HUES64 (cell line): ENCODE data around the gene DCLK1.

Experiments used
- H3K27ac ChIP-seq: 2 replicates; pipeline ENCODE4 v1.7.0; 2013; ENCODE audit warnings: low read depth, low read length, inconsistent platforms
- H3K27me3 ChIP-seq: 2 replicates; pipeline ENCODE4 v1.6.1; 2013; ENCODE audit warnings: mild to moderate bottlenecking, low read length; ENCODE audit not compliant: insufficient read depth
- H3K36me3 ChIP-seq: 2 replicates; pipeline ENCODE4 v1.6.1; 2013; ENCODE audit warnings: mild to moderate bottlenecking, low read length; ENCODE audit not compliant: insufficient read depth
- H3K4me1 ChIP-seq: 2 replicates; pipeline ENCODE4 v1.6.1; 2013; ENCODE audit warnings: mild to moderate bottlenecking, low read length, moderate library complexity; ENCODE audit not compliant: insufficient read depth
- H3K4me3 ChIP-seq: 2 replicates; pipeline ENCODE4 v1.5.1; 2013; ENCODE audit warnings: mild to moderate bottlenecking, low read length, moderate library complexity
- H3K9ac ChIP-seq: 2 replicates; pipeline ENCODE4 v1.6.1; 2013; ENCODE audit warnings: mild to moderate bottlenecking, low read depth, low read length
- H3K9me3 ChIP-seq: 2 replicates; pipeline ENCODE4 v1.6.1; 2013; ENCODE audit warnings: low read depth, low read length; ENCODE audit not compliant: insufficient read depth
- WGBS: fragments of 150-250, 120-280 bp; methylation state at CpG from one replicate; pipeline ENCODE4 v1.1.7; 2013; ENCODE audit warnings: missing lambda C conversion rate; 5-methylcytosine and 5-hydroxymethylcytosine counted together

The DCLK1 gene

GRCh38 chr13:35964863-35965180 is 166.4 kb downstream of the DCLK1 start:
- Histone ChIP-seq H3K9ac (no peak overlapping the region), H3K9me3 (peaks cover 14% of the 10 kb centered on the region), H3K27me3 (no peaks in the 10 kb centered on the region), H3K36me3 (no peaks in the 10 kb centered on the region), H3K27ac (no peak overlapping the region), H3K4me3 (no peak overlapping the region), H3K4me1 (no peaks in the 10 kb centered on the region)
- WGBS, result 87% methylated on average over 4 of the region's 4 CpGs

DNA sequence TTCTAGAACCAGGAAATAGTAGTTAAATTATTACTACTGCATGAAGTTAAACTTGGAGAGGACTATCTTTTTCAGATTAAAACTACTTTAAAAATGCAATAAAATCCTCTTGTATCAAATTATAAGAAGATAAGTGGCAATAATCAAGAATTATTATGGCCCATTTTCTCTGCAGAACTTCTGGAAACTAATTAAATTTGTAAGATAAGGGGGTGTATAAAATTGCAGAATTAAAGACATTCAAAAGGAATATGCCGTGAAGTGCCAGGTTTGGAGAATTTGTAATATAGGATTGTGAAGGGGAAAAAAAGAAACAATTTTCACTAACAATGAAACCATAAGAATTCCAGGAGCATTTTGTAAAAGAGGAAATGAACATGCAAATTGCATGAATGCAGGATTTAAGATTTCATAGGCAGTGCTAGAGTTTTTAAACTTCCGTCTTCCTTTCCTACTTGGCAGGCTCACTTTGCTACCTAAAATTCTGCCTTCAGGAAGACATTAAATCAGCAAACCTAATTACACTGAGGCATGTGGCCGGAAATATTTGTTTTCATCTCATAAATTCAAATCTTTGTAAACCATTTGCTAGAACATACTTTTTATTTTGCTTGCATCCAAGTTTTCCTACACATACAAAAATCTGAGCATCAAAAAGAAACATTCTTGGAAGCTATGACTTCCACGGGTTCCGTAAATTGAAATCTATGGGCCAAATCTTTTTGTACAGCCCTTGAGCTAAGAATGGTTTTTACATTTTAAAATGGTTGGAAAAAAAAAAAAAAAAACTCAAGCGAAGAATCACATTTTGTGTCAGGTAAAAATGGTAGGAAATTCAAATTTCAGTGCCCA is 166.9 kb downstream of the DCLK1 start:
- Histone ChIP-seq H3K27me3 (no peaks in the 10 kb centered on the region), H3K4me3 (no peak overlapping the region), H3K4me1 (no peaks in the 10 kb centered on the region), H3K9me3 (peaks cover 12% of the 10 kb centered on the region), H3K36me3 (no peaks in the 10 kb centered on the region), H3K9ac (no peak overlapping the region), H3K27ac (no peak overlapping the region)
- WGBS, result 96% methylated on average over 6 of the region's 6 CpGs

GRCh38 chr13:35961461-35962220 is 169.5 kb downstream of the DCLK1 start:
- Histone ChIP-seq H3K4me1 (no peaks in the 10 kb centered on the region), H3K27ac (no peak overlapping the region), H3K27me3 (no peaks in the 10 kb centered on the region), H3K9me3 (no peaks in the 10 kb centered on the region), H3K36me3 (no peaks in the 10 kb centered on the region), H3K9ac (no peak overlapping the region), H3K4me3 (no peak overlapping the region)
- 94% methylated on average over 4 of the region's 5 CpGs for WGBS

GRCh38 chr13:35961002-35961401 is 170.2 kb downstream of the DCLK1 start:
- Histone ChIP-seq H3K4me1 (no peaks in the 10 kb centered on the region), H3K27ac (no peak overlapping the region)

GRCh38 chr13:35957996-35958395 is 173.2 kb downstream of the DCLK1 start:
- Histone ChIP-seq H3K9ac (no peak overlapping the region), H3K27me3 (no peaks in the 10 kb centered on the region), H3K4me1 (0 out of 2 replicates have a peak, but pooled peaks cover 4% of the 10 kb centered on the region), H3K36me3 (no peaks in the 10 kb centered on the region), H3K4me3 (no peak overlapping the region), H3K9me3 (no peaks in the 10 kb centered on the region), H3K27ac (no peak overlapping the region)
- 91% methylated on average over 2 of the region's 2 CpGs for WGBS

More at GRCh38 chr13:35961002-35961401, 170.2 kb downstream of the DCLK1 start:
- H3K4me3 ChIP-seq, result no peak overlapping the region
- H3K9ac ChIP-seq, result no peak overlapping the region
- no peaks in the 10 kb centered on the region for H3K27me3 ChIP-seq
- no peaks in the 10 kb centered on the region for H3K9me3 ChIP-seq
- no peaks in the 10 kb centered on the region for H3K36me3 ChIP-seq

DNA sequence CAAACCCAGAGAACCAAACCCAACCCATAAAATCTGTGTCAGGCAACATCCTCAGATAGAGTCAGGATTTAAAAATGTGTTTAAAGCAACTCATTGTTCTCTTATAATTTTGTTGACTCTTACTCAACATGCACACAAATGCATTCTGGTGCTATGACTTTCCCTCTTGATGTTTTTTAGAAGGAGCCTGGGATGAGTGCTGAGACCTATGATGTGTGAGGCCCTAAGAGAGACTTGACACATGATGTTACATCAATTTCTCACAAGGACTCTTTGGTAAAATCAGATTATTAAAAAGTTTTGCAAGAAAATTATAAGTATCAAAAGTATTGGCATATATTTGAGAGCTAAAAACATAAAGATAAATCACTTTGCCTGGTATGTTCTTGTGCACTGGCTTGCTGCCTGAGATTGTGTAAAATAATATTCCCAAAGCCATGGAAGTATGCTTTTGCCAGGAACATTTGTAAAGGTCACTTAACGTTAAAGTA is 173.9 kb downstream of the DCLK1 start:
- H3K4me1 ChIP-seq, result 0 out of 2 replicates have a peak, but pooled peaks cover 4% of the 10 kb centered on the region
- WGBS, result no CpG with 5 or more reads among the region's 1 CpG
- no peaks in the 10 kb centered on the region for H3K27me3 ChIP-seq
- no peak overlapping the region for H3K4me3 ChIP-seq
- H3K9ac ChIP-seq, result no peak overlapping the region
- no peak overlapping the region for H3K27ac ChIP-seq
- H3K9me3 ChIP-seq, result no peaks in the 10 kb centered on the region
- H3K36me3 ChIP-seq, result no peaks in the 10 kb centered on the region

DNA sequence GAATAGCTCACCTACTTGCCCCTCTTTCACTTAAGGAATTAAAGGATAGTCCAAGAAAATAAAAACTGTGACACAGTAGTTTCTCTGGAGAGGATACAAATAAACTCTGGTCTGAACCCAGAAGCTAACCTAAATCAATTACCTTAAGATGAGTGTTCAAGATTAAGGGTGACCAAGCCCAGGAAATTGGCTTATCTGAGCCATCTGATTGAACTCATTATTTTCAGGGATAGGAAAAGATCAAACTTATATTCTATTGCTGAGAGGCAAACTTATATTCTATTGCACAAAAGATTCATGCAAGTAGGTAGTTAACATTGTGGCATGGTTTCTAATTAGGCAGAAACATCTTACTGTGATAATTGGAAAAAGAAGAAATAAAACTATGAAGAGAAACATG is 175.1 kb downstream of the DCLK1 start:
- Histone ChIP-seq H3K36me3 (no peaks in the 10 kb centered on the region), H3K4me1 (0 out of 2 replicates have a peak, but pooled peaks cover 4% of the 10 kb centered on the region), H3K9me3 (no peaks in the 10 kb centered on the region), H3K9ac (no peak overlapping the region), H3K27me3 (no peaks in the 10 kb centered on the region), H3K27ac (no peak overlapping the region), H3K4me3 (no peak overlapping the region)

DNA sequence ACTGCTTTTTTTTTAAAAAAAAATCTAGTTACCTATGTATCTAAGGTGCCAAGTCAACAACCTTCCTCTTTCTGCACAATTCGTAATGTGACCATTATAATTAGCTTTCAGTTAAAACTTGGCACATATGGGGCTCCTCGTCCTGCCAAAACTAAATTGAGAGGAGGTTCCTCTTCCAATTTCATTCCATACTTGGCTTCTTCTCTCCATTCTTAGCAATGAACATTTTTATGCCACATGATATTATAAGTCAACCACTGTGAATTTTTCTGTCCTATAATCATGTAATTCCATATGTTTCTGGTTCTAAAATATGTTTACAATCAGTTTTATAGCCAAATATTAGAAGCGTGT is 177.0 kb downstream of the DCLK1 start:
- Histone ChIP-seq H3K4me1 (0 out of 2 replicates have a peak, but pooled peaks cover 4% of the 10 kb centered on the region), H3K27me3 (no peaks in the 10 kb centered on the region), H3K27ac (no peak overlapping the region), H3K36me3 (no peaks in the 10 kb centered on the region), H3K9me3 (no peaks in the 10 kb centered on the region), H3K4me3 (no peak overlapping the region), H3K9ac (no peak overlapping the region)
- 70% methylated on average over 2 of the region's 3 CpGs for WGBS

DNA sequence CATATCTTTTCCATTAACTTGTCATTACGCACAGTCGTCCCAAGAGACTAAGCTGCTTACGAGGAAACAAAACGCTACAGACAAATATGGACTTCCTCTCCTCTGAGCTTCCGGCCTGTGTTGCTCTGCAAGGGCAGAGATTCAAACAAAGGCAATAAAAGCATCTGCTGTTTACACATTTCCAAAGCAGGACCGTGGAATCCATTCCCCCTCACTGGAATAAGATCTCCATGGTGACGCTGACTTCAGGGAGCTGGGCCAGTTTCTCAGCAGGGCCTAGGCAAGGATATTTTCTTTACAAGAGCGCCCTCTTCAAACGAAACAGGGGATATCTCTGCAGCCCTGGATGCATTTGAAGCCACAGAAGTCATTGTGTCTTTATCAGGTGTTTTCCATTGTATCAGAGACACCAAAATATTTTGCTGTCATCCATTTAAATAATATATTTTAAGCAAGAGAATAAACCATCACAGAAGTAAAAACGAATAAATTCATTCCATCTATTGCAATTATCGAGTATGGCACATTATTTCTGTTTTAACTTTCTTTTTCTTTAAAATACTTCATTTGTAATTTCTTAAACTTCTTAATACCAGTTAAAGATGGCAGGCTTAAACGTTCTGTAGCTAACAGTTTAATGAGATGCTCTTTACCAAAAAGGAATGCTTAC is 177.5 kb downstream of the DCLK1 start:
- Histone ChIP-seq H3K9me3 (no peaks in the 10 kb centered on the region), H3K36me3 (no peaks in the 10 kb centered on the region), H3K4me1 (0 out of 2 replicates have a peak, but pooled peaks cover 4% of the 10 kb centered on the region), H3K4me3 (no peak overlapping the region), H3K27ac (no peak overlapping the region), H3K27me3 (no peaks in the 10 kb centered on the region), H3K9ac (no peak overlapping the region)
- WGBS, result 35% methylated on average over 11 of the region's 12 CpGs

DNA sequence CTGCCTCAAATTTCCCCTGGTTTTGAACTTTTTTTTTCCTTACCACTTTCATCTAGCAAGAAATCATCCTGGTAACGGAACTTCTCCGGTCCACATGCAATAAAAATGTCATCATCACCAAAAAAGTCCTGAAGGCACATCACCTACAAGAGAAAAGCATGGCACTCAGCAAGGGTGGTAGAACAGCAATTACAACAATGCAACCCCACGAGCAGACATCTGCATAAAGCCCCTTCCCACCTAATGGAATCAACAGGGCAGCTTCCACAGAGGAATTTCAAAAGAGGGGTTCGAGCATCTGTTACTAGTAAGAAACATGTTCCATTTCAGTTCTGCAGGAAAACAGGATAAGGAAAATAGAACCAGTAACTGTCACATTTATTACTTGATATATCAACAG is 183.9 kb downstream of the DCLK1 start:
- 66% methylated on average over 4 of the region's 4 CpGs for WGBS
- no peak overlapping the region for H3K9ac ChIP-seq
- H3K27me3 ChIP-seq, result no peaks in the 10 kb centered on the region
- H3K4me1 ChIP-seq, result peaks cover 23% of the 10 kb centered on the region
- no peak overlapping the region for H3K4me3 ChIP-seq
- H3K9me3 ChIP-seq, result peaks cover 8% of the 10 kb centered on the region
- no peaks in the 10 kb centered on the region for H3K36me3 ChIP-seq
- no peak overlapping the region for H3K27ac ChIP-seq

- H3K27ac ChIP-seq, result no peak overlapping the region
- no peaks in the 10 kb centered on the region for H3K27me3 ChIP-seq
- WGBS, result 97% methylated on average over 4 of the region's 4 CpGs
- H3K36me3 ChIP-seq, result no peaks in the 10 kb centered on the region
- H3K4me1 ChIP-seq, result peaks cover 23% of the 10 kb centered on the region
- peaks cover 8% of the 10 kb centered on the region for H3K9me3 ChIP-seq
- H3K9ac ChIP-seq, result no peak overlapping the region
- no peak overlapping the region for H3K4me3 ChIP-seq
Measured at GRCh38 chr13:35945368-35945767, 185.8 kb downstream of the DCLK1 start.
